Neutrophil (primary cell): Measurements from ENCODE around the gene ENAH.

Experiments
- H3K27ac ChIP-seq: fragments of 200-600 bp; sonication (generic); 2 replicates; pipeline ENCODE4 v1.5.1; 2016; ENCODE audit warnings: mild to moderate bottlenecking, moderate library complexity
- H3K27me3 ChIP-seq: fragments of 200-600 bp; sonication (generic); 2 replicates; pipeline ENCODE4 v1.6.0; 2016; ENCODE audit warnings: mild to moderate bottlenecking
- H3K36me3 ChIP-seq: fragments of 200-600 bp; sonication (generic); 2 replicates; pipeline ENCODE4 v1.5.1; 2017
- H3K4me1 ChIP-seq, 2 experiments: fragments of 200-600 bp in 1 of 2; sonication (generic) in 1 of 2; 1 replicate in 1 of 2; 2 replicates in 1 of 2; pipeline versions ENCODE4 v1.5.1 to v1.6.1; 2013 to 2016; ENCODE audit warnings: low read depth in 1 of 2, low read length in 1 of 2, mild to moderate bottlenecking in 1 of 2, moderate library complexity in 1 of 2; ENCODE audit not compliant: control insufficient read depth in 1 of 2, insufficient read depth in 1 of 2
- H3K4me3 ChIP-seq, 2 experiments: fragments of 200-600 bp in 1 of 2; sonication (generic) in 1 of 2; 1 replicate in 1 of 2; 2 replicates in 1 of 2; pipeline ENCODE4 v1.5.1; 2013 to 2016; ENCODE audit warnings: low read depth in 1 of 2, low read length in 1 of 2, mild to moderate bottlenecking in 1 of 2, moderate library complexity in 1 of 2
- H3K9me3 ChIP-seq: fragments of 200-600 bp; sonication (generic); 2 replicates; pipeline ENCODE4 v1.5.1; 2016
- TF ChIP-seq, protein P1 (sequence below): fragments of 200-600 bp; sonication (generic); IDR thresholded peaks from 2 replicates; pipeline ENCODE4 v1.5.1; 2016; ENCODE audit warnings: antibody characterized with exemption

ENAH gene

GRCh38 chr1:225602590-225603206 is 50.2 kb downstream of the ENAH start:
- H3K27me3 ChIP-seq: no peaks in the 10 kb centered on the region
- TF ChIP-seq, protein P1, sequence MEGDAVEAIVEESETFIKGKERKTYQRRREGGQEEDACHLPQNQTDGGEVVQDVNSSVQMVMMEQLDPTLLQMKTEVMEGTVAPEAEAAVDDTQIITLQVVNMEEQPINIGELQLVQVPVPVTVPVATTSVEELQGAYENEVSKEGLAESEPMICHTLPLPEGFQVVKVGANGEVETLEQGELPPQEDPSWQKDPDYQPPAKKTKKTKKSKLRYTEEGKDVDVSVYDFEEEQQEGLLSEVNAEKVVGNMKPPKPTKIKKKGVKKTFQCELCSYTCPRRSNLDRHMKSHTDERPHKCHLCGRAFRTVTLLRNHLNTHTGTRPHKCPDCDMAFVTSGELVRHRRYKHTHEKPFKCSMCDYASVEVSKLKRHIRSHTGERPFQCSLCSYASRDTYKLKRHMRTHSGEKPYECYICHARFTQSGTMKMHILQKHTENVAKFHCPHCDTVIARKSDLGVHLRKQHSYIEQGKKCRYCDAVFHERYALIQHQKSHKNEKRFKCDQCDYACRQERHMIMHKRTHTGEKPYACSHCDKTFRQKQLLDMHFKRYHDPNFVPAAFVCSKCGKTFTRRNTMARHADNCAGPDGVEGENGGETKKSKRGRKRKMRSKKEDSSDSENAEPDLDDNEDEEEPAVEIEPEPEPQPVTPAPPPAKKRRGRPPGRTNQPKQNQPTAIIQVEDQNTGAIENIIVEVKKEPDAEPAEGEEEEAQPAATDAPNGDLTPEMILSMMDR: no peak
- H3K9me3 ChIP-seq: no peaks in the 10 kb centered on the region
- no peak overlapping the region for H3K4me3 ChIP-seq
- H3K4me1 ChIP-seq: no peaks in the 10 kb centered on the region
- H3K27ac ChIP-seq: no peak overlapping the region
- H3K36me3 ChIP-seq: no peaks in the 10 kb centered on the region

- Histone ChIP-seq H3K27ac (no peak overlapping the region), H3K9me3 (no peaks in the 10 kb centered on the region), H3K4me1 (no peaks in the 10 kb centered on the region), H3K36me3 (no peaks in the 10 kb centered on the region), H3K27me3 (no peaks in the 10 kb centered on the region), H3K4me3 (no peak overlapping the region)
- TF ChIP-seq, protein P1: no peak
Measured at GRCh38 chr1:225601902-225602589, 50.9 kb downstream of the ENAH start.

GRCh38 chr1:225598847-225599246 is 54.1 kb downstream of the ENAH start:
- Histone ChIP-seq H3K27me3 (no peaks in the 10 kb centered on the region), H3K27ac (no peak overlapping the region), H3K9me3 (no peaks in the 10 kb centered on the region), H3K4me3 (no peak overlapping the region), H3K36me3 (no peaks in the 10 kb centered on the region), H3K4me1 (no peaks in the 10 kb centered on the region)
- TF ChIP-seq, protein P1: no peak

GRCh38 chr1:225597926-225598575 is 54.9 kb downstream of the ENAH start:
- TF ChIP-seq, protein P1: no peak
- H3K36me3 ChIP-seq: no peaks in the 10 kb centered on the region
- H3K9me3 ChIP-seq: no peaks in the 10 kb centered on the region
- H3K4me1 ChIP-seq: no peaks in the 10 kb centered on the region
- no peaks in the 10 kb centered on the region for H3K27me3 ChIP-seq
- no peak overlapping the region for H3K27ac ChIP-seq
- H3K4me3 ChIP-seq: no peak overlapping the region

DNA sequence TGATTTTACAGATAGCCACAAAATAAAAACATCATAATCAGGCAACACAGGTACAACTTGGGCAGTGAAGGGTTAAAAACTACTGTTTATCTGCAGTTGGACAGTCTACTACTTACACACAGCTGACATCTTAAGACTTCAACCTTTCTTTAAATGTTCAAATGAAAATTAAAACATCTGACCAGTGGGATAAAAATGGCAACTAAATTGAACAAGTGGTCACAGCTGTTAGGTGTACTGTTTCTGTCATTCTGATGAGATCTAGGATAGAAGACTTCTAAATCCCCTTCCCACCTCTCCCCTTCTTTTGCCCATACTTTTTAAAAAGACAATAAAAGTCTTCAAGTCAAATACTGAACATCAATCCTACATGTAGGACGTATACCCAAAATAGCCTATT is 56.2 kb downstream of the ENAH start:
- TF ChIP-seq, protein P1: no peak
- no peak overlapping the region for H3K4me3 ChIP-seq
- no peaks in the 10 kb centered on the region for H3K9me3 ChIP-seq

More for the DNA sequence above, 56.2 kb downstream of the ENAH start:
- H3K36me3 ChIP-seq: no peaks in the 10 kb centered on the region
- no peaks in the 10 kb centered on the region for H3K4me1 ChIP-seq
- no peaks in the 10 kb centered on the region for H3K27me3 ChIP-seq
- H3K27ac ChIP-seq: no peak overlapping the region
